ENCODE measurements around the gene DLGAP4.

GRCh38 chr20:36344517-36345132, 38.5 kb downstream of the DLGAP4 start:
- TF ChIP-seq CTCF (IDR thresholded peaks at IDR 0.05; ENCODE audit: low read depth, low read length, poor library complexity, severe bottlenecking) (no peak), EZH2phosphoT487 (IDR thresholded peaks at IDR 0.05; ENCODE audit: borderline replicate concordance, low read length) (no peak)

Measured in DOHH2 (cell line).